ENCODE measurements around the gene LAIR2. TPM values are rescaled to one million over a fixed set of nuclear protein-coding genes. Genes with fewer than 3 reads are reported as not detected.

LAIR2 gene
- total and polyA plus RNA-seq, 10 of the 15 experiments (the other 5 are each of a cell fraction or from before 2014, with no cell fraction given): not detected

DNA sequence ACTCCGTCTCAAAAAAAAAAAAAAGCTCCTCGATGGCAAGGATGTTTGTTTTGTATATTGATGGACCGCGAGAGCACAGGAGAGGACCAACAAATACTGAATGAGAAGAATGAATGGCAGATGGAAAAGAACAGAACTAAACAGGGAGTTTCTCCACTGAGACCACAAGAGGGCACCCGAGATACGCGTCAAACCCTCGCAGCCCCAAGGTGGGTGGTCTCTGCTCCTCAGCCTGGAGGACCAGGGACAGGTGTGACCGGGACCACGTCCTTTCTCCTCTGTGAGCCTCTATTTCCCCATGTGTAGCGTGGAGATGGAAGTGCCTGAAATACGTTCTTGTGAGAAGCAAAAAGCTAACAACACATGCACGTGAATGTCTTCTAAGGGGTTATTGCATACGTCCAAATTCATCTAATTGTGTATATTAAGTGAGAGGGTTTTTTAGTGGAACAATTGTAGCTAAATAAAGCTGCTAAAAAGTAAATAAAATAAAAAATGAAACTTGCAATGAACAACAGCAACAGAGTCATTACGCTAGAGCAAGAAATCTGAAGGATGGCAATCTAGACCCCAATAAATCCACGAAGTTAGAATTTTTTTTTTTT is 21.2 kb upstream of the LAIR2 start (continued):
- no peak for TF ChIP-seq ZNF687 (IDR thresholded peaks at IDR 0.05)
- no peak for TF ChIP-seq CREB1 (IDR thresholded peaks at IDR 0.05; ENCODE audit: low read depth)
- no peak for TF ChIP-seq ZNF207 (IDR thresholded peaks at IDR 0.05; ENCODE audit: borderline replicate concordance)

DNA sequence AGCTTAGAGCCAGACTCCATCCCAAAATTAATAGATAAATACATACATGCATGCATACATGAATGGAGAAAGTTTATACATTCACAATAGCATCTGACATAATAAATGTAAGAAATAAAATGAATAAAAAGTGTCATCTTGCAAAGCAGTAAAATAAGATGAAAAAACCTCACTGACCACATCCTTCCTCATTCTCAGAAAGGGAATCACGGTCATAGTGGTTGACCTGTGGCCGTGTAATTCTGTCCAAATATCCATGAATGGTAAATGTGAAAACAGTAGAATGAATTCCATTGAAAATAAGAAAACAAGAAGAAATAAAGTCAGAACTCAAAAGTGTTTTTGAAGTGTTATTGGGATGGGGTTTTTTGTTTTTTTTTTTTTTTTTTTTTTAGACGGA is 19.7 kb upstream of the LAIR2 start:
- FAIRE-seq: no peak
- Histone ChIP-seq H4K20me1 (ENCODE audit: control insufficient read depth, insufficient read depth) (no peaks in the 10 kb centered on the region), H2AFZ (ENCODE audit: control insufficient read depth, low read depth, low read length) (no peak overlapping the region), H3K4me3 (no peak overlapping the region), H3K79me2 (ENCODE audit: control insufficient read depth, insufficient read depth, low read length) (no peaks in the 10 kb centered on the region), H3K4me1 (ENCODE audit: control insufficient read depth, insufficient read depth, low read length) (peaks cover 12% of the 10 kb centered on the region), H3K9me3 (replicated peaks; ENCODE audit: control insufficient read depth, insufficient read depth, low read length) (no peaks in the 10 kb centered on the region), H3K4me2 (ENCODE audit: control insufficient read depth, insufficient read depth) (peak overlapping the region; percentile 11; the same call in 1 of the 2 replicates), H3K9ac (ENCODE audit: control insufficient read depth, insufficient read depth, low read length) (no peak overlapping the region), H3K27me3 (replicated peaks in 1 of 2; ENCODE audit: control insufficient read depth in 2 of 2, insufficient read depth in 2 of 2, low read length in 1 of 2) (no peaks in the 10 kb centered on the region; a peak in 1 of 4 replicates), H3K27ac (ENCODE audit: control insufficient read depth, insufficient read depth) (no peak overlapping the region), H3K36me3 (ENCODE audit: control insufficient read depth in 2 of 2, insufficient read depth in 2 of 2, low read length in 1 of 2) (no peaks in the 10 kb centered on the region)
- CTCF ChIA-PET: interaction anchor here (0.5 to 8.5 kb wide), 10 partner anchors 8 to 653 kb away, joined by 3 to 236 read pairs (median 8); partner anchors contain the start of gene LILRA2
- in situ Hi-C loops (cut with MboI): no loop called here
- SMC1A ChIA-PET (ENCODE audit: uncharacterized antibody, unreplicated experiment): interaction anchor here (1.0 to 7.3 kb wide), 9 partner anchors 69 to 200 kb away, joined by 3 to 118 read pairs (median 8); partner anchors contain the start of gene LILRB4
- no TSS peak for BruUV-seq (replicated peaks)
- peak; percentile 52; the same call in 2 of the 3 replicates for ATAC-seq
- intact Hi-C loops (cut with micrococcal nuclease; ENCODE audit: unreplicated experiment): loop anchor here (5.0 kb wide), 2 partner anchors 34 to 69 kb away; no protein-coding TSS in a partner anchor
- POLR2A ChIA-PET: no interaction called here
- RAD21 ChIA-PET (ENCODE audit: unreplicated experiment): interaction anchor here (0.6 to 6.5 kb wide), 6 partner anchors 50 to 197 kb away, joined by 3 to 59 read pairs (median 3); no protein-coding TSS in a partner anchor
- DNase-seq (ENCODE audit: low read depth, low spot score): no peak
- WGBS (ENCODE audit: insufficient coverage, insufficient replicate concordance, low lambda C conversion rate, missing lambda C conversion rate): 0% methylated on average over 2 of the region's 3 CpGs
- TF ChIP-seq ZNF622 (IDR thresholded peaks at IDR 0.05): no peak
- TF ChIP-seq TCF7 (IDR thresholded peaks at IDR 0.05; ENCODE audit: borderline replicate concordance): no peak
- TF ChIP-seq RELB (IDR thresholded peaks at IDR 0.05; ENCODE audit: low read depth): no peak
- TF ChIP-seq IKZF2 (IDR thresholded peaks at IDR 0.05): peak; percentile 53 to 60; a peak in 3 of 4 replicates
- TF ChIP-seq, protein P1, sequence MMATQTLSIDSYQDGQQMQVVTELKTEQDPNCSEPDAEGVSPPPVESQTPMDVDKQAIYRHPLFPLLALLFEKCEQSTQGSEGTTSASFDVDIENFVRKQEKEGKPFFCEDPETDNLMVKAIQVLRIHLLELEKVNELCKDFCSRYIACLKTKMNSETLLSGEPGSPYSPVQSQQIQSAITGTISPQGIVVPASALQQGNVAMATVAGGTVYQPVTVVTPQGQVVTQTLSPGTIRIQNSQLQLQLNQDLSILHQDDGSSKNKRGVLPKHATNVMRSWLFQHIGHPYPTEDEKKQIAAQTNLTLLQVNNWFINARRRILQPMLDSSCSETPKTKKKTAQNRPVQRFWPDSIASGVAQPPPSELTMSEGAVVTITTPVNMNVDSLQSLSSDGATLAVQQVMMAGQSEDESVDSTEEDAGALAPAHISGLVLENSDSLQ (IDR thresholded peaks at IDR 0.05): no peak
- no peak for TF ChIP-seq CTCF (IDR thresholded peaks at IDR 0.05 in 2 of 3, conservative IDR thresholded peaks at IDR 0.05 in 1 of 3; ENCODE audit: control insufficient read depth in 2 of 3, extremely low read depth in 1 of 3, insufficient read depth in 1 of 3, low read depth in 3 of 3, low read length in 3 of 3)
- TF ChIP-seq EED (IDR thresholded peaks at IDR 0.05; ENCODE audit: low read depth): 0 out of 2 replicates have a peak, but pooled peaks have one; percentile 47
- no peak for TF ChIP-seq POLR2AphosphoS5 (IDR thresholded peaks at IDR 0.05; ENCODE audit: low read length)
- no peak for TF ChIP-seq TARDBP (IDR thresholded peaks at IDR 0.05; ENCODE audit: borderline replicate concordance)
